Measurements from ENCODE around the gene CD300H.
"Not testable (repeated sequence)": the region's sequence is repeated elsewhere in the genome, so short reads cannot be mapped to it uniquely, and the experiment has no call there.

The CD300H gene

GRCh38 chr17:74571621-74572270, 4.4 kb upstream of the CD300H start:
- no peak for TF ChIP-seq ZNF274 (IDR thresholded peaks at IDR 0.05; ENCODE audit: low read depth, low read length)
- H3K4me3 ChIP-seq (ENCODE audit: low read length) = no peak overlapping the region

- TF ChIP-seq ZNF274 (IDR thresholded peaks at IDR 0.05; ENCODE audit: low read depth, low read length) = no peak
- H3K4me3 ChIP-seq (ENCODE audit: low read length) = no peak overlapping the region
These were observed 2.0 kb upstream of the CD300H start for GRCh38 chr17:74569020-74570003.

- TF ChIP-seq ZNF274 (IDR thresholded peaks at IDR 0.05; ENCODE audit: low read depth, low read length) = no peak
- no peak overlapping the region for H3K4me3 ChIP-seq (ENCODE audit: low read length)
These were observed 981 bp upstream of the CD300H start for GRCh38 chr17:74568106-74568873.

DNA sequence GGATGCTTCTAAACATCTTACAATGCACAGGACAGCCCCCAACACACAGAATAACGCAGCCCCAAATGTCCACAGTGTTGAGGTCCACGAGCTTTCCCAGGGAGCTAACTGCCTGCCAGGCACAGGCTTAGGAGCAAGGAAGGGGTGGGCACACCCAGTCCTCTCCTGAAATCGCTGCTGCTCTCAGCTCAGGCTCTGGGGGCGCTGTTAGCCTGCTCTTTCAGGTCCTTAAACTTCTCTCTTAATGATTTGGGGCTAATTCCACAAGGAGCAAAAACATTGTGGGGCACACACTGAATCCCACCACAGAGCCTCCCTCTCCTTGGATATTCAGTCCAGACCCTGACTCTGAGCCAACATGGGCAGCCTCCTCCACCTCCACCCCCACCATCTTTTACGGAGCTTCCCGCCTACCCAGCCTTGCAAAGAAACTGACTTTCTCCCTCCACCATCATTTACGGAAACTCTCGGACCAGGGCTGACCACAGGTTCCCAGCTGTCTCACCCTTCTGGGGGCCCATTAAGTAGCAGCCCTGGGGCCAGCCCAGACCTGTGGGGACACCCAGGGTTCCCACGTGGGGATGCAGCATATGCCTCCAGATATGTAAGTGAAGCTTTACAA, 1.1 kb downstream of the CD300H start:
- H3K4me3 ChIP-seq (ENCODE audit: low read length) = no peak overlapping the region
- no peak for TF ChIP-seq ZNF274 (IDR thresholded peaks at IDR 0.05; ENCODE audit: low read depth, low read length)

DNA sequence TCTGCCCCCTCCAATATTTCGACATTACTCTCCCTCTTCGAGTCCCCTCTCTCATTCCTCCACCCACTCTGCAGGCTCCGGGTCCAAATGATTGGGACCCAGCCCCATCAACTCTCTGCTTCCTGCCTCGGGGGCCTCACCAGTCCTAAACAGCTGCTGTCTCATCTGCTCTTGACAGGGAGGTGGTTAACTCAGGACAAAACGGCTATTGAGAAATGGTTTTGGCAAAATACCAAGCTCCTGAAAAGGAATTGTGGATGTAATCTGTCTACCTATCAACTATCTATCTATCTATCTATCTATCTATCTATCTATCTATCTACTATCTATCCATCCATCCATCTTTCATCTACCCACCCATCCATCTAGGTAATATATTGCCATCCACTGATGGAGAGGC, 2.2 kb downstream of the CD300H start:
- H3K4me3 ChIP-seq (ENCODE audit: low read length) = no peak overlapping the region
- TF ChIP-seq ZNF274 (IDR thresholded peaks at IDR 0.05; ENCODE audit: low read depth, low read length) = no peak

DNA sequence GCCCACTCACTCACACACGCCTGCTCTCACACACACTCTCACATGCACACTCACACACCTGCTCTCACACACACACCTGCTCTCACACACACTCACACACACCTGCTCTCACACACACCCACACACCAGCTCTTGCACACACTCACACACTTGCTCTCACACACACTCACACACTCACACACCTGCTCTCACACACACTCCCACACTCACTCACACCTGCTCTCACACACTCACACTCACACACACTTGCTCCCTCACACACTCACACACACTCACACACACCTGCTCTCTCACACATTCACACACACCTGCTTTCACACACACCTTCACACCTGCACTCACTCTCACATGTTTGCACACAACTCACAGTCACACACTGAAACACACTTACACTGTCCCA, 4.0 kb downstream of the CD300H start:
- no peak overlapping the region for H3K4me3 ChIP-seq (ENCODE audit: low read length)
- TF ChIP-seq ZNF274 (IDR thresholded peaks at IDR 0.05; ENCODE audit: low read depth, low read length) = no peak

- TF ChIP-seq ZNF274 (IDR thresholded peaks at IDR 0.05; ENCODE audit: low read depth, low read length) = no peak
- no peak overlapping the region for H3K4me3 ChIP-seq (ENCODE audit: low read length)
These were observed 5.7 kb downstream of the CD300H start for GRCh38 chr17:74561586-74561985.

DNA sequence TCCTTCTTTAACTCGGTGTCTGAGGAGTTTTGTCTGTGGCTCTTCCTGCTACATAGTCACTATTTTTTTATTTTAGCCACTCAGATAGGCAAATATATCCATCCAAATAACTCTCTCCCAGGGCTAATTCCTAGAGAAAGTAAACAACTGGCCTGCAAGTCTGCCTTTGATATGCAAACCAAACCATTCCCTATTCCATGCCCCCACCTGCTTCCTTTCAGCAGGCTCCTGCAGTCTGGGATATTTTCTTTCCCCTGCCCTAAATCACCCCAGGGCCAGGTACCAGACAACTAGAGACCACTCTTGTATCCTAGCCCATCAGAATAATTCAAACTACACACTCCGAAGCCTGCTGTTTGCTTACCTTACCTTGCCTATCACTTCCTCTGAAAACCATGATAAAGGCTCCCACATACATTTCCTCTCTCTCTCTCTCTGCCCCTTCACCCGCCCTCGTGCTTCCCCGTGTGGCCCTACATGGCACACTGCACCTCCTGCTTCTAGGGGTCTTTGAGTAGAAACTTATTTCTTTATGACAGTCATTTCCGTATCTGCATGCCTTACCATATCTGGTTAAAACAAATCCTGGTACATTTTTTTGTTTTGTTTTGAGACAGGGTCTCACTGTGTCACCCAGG, 8.3 kb downstream of the CD300H start:
- no peak overlapping the region for H3K4me3 ChIP-seq (ENCODE audit: low read length)
- TF ChIP-seq ZNF274 (IDR thresholded peaks at IDR 0.05; ENCODE audit: low read depth, low read length) = no peak

- H3K4me3 ChIP-seq (ENCODE audit: low read length) = not testable (repeated sequence)
These were observed 8.9 kb downstream of the CD300H start for GRCh38 chr17:74558402-74558801.

DNA sequence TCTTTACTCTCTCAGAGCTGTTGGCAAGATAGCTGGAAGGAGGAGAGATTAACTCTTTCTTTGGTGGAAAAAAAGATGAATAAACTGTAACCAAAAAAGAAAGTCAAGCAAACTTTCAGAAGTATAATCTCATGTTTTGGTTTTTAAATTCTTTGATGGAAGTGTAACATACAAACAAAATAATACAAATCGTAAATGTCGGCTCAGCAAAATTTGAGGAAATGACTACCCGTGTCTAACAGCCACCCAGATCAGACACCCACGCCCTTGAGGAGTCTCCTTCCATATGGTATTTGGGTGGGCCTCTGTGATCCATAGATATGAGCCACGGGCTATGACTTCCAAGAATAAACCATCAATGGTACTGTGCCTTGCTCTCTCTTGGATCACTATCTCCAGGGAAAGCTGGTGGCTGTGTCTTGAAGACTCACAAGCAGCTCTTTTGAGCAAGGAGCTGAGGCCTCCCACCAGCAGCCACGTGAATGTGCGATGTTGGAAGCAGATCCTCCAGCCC, 11.8 kb downstream of the CD300H start:
- H3K4me3 ChIP-seq (ENCODE audit: low read length) = no peak overlapping the region
- no peak for TF ChIP-seq ZNF274 (IDR thresholded peaks at IDR 0.05; ENCODE audit: low read depth, low read length)

DNA sequence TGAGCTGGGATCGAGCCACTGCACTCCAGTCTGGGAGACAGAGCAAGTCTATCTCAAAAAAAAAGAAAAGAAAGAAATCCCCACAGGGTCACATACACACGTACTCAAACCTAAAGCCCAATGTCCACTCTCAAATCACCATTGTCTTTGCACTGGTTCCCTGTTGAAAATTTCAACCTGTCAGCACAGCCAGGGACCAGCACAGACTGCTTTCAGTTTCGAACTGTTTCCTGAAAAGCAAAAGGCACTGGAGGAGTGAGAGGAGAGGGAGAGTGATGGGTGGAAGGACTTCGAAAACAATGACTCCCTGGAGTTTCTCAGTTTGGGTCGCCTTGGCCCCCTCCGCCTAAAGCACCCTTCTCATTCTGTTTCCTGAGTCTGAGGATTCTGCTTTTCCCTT, 12.4 kb downstream of the CD300H start:
- no peak overlapping the region for H3K4me3 ChIP-seq (ENCODE audit: low read length)
- no peak for TF ChIP-seq ZNF274 (IDR thresholded peaks at IDR 0.05; ENCODE audit: low read depth, low read length)

DNA sequence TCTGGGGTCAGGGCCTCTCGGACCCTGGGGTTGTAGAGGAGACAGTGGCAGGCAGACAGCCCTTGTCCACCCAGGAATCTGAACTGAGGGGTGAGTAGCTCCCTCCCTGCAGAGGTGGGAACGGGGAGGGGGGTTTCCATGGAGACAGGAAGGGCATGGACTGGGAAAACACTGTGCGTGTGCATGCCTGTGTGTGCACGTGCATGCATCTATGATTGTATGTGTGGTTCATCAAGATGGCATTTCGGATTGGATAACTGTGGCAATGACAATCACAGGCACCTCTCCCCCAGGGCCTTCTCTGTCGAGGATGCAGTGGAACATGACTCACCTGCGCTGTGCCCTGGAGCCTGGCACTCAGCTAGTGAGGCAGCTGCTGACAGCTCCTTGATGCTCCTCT, 15.3 kb downstream of the CD300H start:
- no peak overlapping the region for H3K4me3 ChIP-seq (ENCODE audit: low read length)
- no peak for TF ChIP-seq ZNF274 (IDR thresholded peaks at IDR 0.05; ENCODE audit: low read depth, low read length)

GRCh38 chr17:74550602-74551001, 16.7 kb downstream of the CD300H start:
- TF ChIP-seq ZNF274 (IDR thresholded peaks at IDR 0.05; ENCODE audit: low read depth, low read length) = no peak
- H3K4me3 ChIP-seq (ENCODE audit: low read length) = no peak overlapping the region
